Epithelial cell of proximal tubule (primary cell): Measurements from ENCODE around the gene SLC39A13. TPM values are rescaled to one million over a fixed set of nuclear protein-coding genes. Genes with fewer than 3 reads are reported as not detected.

Experiments used
- DNase-seq: peaks from one replicate; pipeline ENCODE4 v3.0.0-alpha.2; 2011; ENCODE audit warnings: low read depth
- H3K4me3 ChIP-seq: 2 replicates; pipeline ENCODE4 v1.5.1; 2011; ENCODE audit warnings: low read depth, mild to moderate bottlenecking, low read length
- CTCF ChIP-seq: conservative IDR thresholded peaks from 2 replicates; pipeline ENCODE4 v1.5.1; 2012; ENCODE audit warnings: low read depth, mild to moderate bottlenecking, low read length
- total RNA-seq: library from RNA; depleted of rRNA; stranded (reverse); fragments of >200 nt; gene quantifications from 2 replicates; pipeline ENCODE4 v1.2.3, GENCODE V29; 2015

SLC39A13 gene
- total RNA-seq, 1 donor from 2014 or later, result 64.5 TPM

GRCh38 chr11:47391077-47391583 lies 17.3 kb upstream of the SLC39A13 start:
- no peak for TF ChIP-seq CTCF
- no peak overlapping the region for H3K4me3 ChIP-seq
- no peak for DNase-seq

- H3K4me3 ChIP-seq, result no peak overlapping the region
- TF ChIP-seq CTCF, result no peak
- no peak for DNase-seq
Observed at GRCh38 chr11:47391711-47392432, 16.5 kb upstream of the SLC39A13 start.

GRCh38 chr11:47392546-47393162 lies 15.7 kb upstream of the SLC39A13 start:
- DNase-seq, result no peak
- H3K4me3 ChIP-seq, result no peak overlapping the region
- TF ChIP-seq CTCF, result no peak

- H3K4me3 ChIP-seq, result no peak overlapping the region
- no peak for TF ChIP-seq CTCF
- DNase-seq, result no peak
Observed at GRCh38 chr11:47393163-47394049, 15.0 kb upstream of the SLC39A13 start.

- H3K4me3 ChIP-seq, result no peak overlapping the region
- no peak for DNase-seq
- no peak for TF ChIP-seq CTCF
Observed at GRCh38 chr11:47394050-47394321, 14.4 kb upstream of the SLC39A13 start.

GRCh38 chr11:47394322-47395222 lies 13.8 kb upstream of the SLC39A13 start:
- DNase-seq, result no peak
- TF ChIP-seq CTCF, result no peak

More at GRCh38 chr11:47394322-47395222, 13.8 kb upstream of the SLC39A13 start:
- no peak overlapping the region for H3K4me3 ChIP-seq
